ENCODE measurements around the gene ACADVL.
"Not testable (repeated sequence)": the region's sequence is repeated elsewhere in the genome, so short reads cannot be mapped to it uniquely, and the experiment has no call there.

The ACADVL gene

DNA sequence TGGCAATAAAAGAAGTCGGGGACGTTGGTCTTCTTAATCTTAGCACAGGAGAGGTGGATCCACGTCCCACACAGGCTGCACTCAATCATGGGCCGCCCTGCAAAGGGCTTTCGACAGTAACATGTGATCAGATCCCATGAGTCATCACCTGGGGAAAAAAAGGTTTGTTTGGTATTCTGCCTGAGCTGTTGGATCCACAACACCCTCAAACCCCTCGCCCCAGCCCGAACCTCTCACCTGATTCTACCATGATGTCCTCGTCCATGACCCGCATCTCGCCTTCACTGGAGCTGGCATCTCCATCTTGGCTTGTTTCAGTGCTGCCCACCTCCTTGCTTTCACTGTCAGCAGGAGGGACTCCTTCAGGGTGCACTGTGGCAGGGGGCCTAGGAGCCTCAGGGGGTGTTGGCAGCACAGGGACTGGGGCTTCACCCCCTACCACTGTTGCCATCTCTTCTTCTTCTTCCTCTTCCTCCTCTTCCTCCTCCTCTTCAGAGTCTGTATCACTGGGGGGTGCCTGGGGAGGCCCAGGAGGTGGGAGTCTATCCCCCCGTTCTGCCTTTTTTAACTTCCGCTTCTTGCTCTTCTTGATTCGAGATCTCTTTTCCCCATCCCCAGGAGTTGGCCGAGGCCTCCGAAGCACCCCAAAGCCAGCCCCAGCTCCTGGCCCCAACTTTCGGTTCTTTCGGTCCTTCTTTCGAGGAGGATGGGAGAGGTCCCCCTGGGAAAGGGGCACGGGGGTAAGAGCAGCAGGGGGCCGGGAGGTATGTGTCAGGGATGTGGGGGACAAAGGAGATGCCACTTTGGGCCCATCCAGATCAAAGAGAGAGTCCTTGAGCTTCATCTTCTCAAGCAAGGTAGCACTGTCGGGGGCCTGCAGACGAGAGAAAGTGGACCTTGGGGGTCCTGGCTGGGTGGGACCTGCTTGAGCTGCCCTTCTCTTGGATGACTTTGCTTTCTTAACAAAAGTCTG is 16.2 kb downstream of the ACADVL start:
- DNase-seq, result peak; percentile 31

DNA sequence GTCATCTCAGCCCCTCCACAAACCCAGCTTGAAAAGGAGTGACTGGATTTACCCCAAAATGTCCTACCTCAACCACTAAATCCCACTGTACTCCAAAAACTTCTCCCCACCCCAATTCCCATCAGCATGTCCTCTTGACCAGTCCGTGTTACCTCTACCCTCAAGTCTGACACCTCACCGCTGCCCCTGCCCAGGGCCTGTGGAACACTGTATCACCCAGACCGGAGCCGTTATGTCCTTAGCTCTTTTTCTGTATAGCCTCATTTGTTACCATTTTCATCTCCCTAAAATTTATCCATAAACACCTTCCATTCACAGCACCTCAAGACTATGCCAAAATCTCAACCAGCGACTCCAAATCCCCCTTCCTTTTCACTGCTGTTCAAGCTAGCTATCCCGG is 17.1 kb downstream of the ACADVL start:
- no peak for DNase-seq

DNA sequence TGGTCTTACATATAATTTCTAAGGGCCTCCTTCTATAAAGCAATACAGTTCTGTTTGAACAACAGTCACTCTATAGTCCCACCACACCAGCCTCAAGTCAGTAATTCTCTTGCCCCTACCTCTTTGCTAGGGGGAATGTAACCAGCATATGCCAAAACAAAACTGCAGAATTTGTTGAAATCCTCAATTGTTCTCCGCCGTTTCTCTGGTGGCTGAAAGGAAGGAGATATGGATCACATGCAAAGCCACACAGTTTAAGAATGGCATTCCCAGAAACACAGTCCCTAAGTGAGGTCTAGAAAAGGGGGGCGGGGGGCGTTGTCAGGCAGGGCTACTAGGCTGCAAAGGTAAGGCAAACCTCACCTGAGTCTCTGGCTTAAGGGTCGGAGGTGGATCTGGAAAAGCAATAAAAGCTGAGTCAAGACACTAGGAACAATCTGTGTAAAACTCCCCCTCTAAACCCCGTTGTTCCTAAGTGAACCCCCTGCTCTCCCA is 17.6 kb downstream of the ACADVL start:
- DNase-seq, result peak; percentile 79

DNA sequence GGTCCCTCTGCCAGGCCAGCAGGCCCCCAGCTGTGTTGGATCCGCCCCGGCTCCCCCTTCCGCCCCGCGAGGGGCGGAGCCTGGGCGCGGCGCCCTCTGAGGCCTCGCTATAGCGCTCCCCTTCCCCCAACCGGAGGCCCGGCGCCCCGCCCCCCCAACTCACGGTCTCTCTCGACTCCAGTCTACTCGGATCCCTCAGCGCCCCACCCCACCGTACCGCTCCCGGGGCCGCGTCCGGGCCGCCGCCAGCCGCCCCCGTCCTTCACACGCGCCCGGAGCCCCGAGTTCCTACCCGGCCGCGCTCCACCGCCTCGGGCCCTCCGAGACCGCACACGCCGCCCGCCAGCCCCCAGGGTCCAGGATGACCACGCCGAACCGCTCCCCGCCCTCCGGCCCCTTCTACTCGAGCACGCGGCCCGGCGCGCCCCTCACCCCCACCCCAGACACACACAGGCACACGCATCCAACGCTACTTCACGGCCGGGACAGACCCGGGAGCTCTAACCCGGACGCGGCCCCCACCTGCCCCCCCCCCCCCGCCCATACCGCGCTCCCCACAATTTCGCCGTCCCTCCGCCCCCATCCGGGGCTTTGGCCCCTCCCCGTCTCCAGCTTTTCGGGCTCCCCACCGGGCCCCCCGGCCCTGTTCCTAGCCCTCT is 18.2 kb downstream of the ACADVL start:
- DNase-seq, result peak; percentile 89

DNA sequence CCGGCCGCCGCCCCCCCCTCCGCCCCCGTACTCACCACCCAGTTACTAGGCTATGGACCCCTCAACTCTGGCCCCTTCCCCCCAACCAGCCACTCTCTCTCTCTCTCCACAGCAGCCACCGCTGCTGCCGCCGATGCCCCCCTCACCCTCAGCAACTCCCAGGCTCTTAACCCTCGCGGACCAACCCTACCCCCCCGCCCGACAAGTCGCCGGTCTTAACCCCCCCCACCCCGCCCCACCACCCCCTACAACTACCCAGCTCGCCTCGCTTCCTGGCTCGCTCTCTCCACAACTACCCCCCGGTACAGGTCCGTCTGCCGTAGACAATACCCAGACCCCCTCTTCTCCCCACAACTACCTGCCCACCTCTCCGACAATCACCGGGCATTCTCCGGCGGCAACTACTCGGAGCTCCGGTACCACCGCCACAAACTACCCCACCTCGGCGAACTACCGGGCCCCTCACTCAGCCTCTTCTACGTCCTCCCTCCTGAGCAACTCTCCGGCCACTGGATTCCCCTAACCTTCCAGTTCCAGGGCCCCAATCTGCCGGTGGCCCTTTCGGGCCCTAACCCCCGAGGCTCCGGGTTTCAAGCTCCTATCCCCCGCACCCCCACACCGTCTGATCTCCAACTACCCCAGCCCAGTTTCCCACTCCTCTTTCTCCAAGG is 18.8 kb downstream of the ACADVL start:
- peak; percentile 60 for DNase-seq

DNA sequence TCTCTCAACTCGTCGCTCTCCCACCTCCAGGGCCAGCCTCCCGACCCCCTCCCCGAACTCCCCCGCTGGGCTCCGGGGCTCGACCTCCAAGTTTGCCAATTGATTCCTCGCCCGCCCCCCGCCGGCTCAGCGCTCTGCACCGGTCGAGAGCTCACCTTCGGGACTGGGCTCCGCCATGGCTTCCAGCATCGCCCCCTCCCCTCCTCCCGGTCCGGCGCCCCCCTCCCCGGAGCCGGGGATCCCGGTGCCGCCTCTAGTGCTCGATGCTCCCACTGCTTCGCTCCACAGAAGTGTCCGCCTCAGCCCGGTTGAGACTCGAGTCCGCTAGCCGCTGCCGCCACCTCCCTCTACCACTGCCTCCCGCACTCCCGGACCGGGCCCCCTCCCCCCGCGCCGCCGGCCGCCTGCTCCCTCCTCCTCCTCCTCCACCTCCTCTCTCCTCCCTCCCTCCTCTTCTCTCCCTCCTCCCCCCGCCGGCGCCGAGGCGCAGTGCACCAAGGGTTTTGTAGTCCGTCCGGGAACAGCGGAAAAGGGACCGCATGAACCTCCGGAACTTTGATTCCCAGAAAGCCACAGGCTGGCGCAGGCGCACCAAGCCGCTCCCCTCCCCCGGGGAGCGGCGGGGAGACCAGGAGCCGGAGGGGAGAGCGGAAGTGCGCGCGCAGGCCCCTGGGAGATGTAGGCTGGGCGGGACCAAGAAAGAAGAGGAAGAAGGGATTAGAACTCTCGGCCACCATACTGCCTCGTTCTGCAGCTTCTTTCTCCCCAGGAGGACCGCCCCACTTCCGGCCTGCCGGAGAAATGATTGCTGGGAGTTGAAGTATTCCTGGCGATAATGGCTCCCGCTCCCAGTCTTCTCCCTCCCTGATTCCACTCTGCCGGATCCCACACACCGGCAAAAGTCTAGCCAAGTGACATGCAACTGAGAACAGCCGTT is 19.6 kb downstream of the ACADVL start, which contains the start of gene PHF23:
TSS of gene PHF23 (minus strand) at position 367 of the 937 bp plus-strand sequence. CDS start at position 189, 178 bp downstream.
- peak; percentile 100 for DNase-seq

DNA sequence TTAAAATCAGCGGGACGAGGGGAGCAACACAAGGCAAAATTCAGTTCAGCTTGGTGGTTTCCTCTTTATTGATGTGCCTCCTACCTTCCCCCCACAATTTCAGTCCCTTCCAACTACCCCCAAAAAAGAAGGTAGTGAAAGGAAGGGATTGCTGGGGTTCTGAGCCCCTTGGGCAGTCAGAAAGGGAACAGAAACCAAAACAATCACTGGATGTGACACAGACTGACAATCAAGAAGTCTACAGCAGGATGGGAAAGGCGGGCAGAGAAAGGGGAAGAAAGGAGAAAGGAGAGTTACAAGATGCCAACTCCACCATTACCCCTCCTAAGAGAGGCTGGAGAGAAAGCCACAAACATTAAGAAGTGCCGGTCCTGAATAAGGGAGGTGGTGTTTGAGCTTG is 20.6 kb downstream of the ACADVL start:
- peak; percentile 43 for DNase-seq

DNA sequence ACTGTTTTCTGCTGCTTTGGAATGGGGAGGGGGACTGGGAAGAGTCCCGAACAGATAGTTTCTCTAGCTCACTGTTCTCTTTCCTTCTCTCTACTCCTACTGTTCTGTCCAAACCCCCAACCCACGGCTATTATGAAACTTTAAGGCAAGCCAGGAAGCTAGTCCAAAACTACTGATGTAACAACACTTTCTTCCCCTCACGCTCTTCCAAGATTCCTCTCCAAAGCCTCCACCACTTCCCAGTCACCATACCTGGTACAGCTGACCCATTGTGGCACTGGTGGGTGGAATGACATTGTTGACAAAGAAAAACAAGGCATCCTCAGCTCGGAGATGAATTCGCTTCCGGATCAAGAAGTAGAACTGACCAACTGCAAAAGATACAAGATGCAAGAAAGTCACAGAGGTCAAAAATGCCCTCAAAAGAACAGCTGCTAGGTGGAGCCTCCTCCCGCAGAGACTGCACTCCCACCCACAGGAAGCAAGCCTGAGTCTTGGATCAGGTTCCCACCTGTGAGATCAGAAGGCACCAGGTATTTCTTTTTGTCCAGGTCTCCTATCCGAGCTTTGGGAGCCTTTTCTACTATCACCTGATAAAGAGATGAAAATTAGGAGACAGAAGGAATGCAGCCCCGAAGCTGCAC is 21.5 kb downstream of the ACADVL start:
- DNase-seq, result peak; percentile 61

DNA sequence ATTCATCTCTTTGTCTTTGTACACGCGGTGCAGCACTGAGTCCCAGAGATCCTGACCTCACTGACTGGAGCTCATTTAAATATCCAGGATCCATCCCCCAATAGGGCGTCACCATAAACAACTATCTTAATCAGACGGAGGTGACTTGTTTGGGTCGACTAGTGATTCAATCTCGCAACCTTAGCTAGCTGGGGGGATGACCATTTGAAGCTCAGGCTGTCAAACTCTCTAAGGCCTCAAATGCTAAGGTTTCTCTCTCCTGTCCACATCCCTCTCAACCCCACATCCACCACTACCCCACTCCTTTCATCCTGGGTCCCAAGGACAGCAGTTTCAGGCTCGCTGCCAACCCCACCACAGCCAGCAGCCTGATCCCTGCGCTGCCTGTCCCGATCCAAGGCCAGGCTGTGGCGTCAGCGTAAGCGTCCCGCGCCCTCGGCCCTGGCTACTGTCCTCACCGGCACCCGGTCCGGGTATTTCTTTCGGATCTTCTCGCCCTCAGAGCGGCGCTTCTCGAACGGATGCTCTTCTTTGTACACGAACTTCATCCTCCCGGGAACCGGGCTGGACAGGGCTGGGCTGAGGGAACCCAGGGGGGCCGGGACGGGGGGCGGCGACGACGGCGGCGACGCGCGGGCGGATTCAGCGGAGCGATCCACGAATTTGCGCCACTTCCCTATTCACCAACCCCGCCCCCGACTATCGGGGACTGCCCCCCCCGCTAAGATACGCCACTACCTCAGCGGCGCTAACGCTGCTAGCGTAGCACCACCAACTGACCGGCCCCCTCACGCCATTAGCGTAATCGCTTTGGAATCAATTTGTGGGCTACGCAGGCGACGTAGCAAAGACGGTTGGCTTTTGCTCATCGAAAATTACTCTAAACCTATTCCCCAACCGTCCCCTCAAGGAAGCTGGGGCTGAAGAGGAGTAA is 22.3 kb downstream of the ACADVL start, which contains the start of gene GABARAP:
TSS of gene GABARAP (minus strand) at position 667 of the 934 bp plus-strand sequence. CDS start at position 548, 119 bp downstream.
- peak; percentile 97 for DNase-seq

DNA sequence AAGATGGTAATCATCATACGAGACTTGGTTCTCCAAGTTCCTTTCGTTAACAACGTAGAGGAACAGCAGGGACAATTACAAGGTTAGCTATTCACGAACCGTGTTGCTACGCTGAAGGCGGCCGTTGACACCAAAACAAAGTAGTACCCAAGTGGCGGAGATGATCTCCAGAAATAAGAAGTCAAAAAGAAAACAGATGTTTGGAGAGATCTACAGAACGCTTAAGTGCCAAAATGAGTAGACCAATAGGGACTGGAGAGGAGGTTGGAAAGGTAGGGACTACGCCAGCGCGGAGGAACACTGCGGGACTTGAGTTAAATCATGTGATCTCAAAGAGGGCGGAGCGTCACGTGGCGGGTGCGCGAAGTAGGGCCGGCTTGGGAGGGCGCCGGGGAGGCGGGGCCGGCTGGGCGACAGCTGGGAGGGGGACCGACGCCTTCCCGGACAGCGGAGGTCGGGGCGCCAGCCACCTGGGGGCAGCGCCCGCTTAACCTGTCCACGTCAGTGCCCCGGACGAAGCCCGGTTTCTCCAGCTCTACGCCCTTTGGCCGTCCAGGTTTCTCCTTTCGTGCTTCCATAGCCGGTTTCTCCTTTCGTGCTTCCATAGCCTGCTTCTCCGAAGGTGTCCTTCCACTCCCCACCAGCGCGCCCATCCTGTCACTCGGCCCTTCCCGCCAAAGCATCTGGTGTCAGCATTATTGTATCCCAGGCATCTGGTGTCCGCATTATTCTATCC is 23.1 kb downstream of the ACADVL start:
- peak; percentile 98 for DNase-seq

DNA sequence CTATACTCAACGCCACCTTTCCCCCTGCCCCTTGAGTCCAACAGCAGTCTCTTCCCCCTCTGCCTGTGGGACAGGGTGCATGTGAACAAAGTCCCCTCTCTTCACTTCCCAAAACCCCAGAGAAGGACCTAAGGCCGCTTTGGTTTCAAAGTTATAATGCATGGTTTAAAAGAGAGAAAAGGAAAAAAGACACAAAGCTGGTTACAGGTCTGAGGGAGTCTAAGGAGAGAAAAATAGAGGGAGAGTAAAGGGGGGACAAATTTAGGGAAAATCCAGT is 23.7 kb downstream of the ACADVL start:
- DNase-seq, result peak; percentile 64

DNA sequence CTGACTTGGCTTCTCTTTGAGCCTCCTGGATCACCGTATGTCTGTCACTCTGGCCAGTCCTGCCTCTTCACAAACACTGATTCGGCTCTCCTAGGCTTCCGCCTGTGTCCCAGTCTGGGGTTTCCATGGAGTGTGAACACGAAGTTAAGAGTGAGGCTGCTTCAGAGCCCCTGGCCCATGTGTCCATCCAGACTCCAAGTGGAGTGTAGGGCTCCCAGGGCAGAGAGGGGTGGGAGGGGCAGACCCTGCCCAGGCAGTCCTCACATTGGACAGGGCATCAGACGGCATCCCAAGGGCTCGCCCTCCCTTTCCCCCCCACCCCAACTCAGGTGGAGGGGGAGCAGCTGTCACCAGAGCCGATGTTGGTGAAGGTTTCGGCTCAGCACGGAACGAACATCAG is 24.1 kb downstream of the ACADVL start:
- DNase-seq, result not testable (repeated sequence)

DNA sequence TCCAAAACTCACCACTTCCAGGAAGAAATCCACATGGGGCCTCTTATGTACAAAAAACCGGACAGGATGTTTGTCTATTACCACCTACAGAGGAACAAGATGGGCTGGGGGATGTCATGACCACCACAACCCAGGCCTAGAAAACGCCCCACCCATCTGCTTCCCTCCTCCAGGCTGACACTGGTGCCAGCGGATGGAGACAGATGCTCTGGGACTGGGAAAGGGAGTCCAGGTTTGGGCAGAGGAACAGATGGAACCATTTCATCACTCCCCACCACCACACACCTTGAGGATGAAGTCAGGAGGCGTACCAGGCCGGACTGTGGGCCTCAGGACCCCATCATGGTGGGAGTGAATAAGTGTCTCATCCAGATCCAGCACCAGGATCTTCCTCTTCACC is 27.0 kb downstream of the ACADVL start:
- no peak for DNase-seq

DNA sequence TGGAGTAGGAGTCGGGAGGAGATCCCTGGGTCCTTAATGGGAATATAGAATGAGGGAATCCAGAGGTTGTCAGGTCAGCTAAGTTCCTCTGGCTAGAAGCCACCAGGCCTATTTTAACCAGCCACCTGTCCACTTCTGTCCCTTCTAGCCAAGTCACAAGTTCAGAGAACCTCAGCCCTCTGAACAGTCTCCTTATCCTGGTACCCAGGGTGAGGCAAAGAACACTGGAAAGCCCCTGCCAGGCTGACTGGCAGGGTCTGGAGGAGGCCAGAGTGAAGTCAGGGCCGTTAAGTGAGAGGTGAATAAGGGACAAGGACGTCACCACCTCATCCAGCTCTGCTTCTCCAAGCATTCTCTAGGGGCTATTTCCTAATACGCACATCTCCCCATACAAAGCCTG is 29.1 kb downstream of the ACADVL start:
- DNase-seq, result no peak

DNA sequence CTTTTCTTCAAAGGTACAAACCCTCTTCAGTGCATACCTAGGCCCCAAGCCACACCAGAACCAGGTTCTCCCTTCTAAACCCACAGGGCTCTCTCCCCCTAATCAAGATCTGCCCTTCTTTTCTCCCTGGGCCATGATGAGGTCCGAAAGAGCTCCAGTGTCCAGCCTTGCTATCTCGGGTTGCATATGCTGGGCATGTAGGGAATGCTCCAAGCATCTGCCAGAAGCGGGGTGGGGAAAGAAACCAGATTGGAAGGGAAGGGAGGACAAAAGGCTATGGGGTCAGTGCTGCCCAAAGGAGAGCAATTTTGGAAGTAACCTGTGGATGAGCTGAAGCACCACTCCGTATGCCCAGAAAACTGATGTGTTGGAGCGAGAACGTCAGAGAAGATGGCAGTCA is 29.5 kb downstream of the ACADVL start:
- DNase-seq, result no peak

DNA sequence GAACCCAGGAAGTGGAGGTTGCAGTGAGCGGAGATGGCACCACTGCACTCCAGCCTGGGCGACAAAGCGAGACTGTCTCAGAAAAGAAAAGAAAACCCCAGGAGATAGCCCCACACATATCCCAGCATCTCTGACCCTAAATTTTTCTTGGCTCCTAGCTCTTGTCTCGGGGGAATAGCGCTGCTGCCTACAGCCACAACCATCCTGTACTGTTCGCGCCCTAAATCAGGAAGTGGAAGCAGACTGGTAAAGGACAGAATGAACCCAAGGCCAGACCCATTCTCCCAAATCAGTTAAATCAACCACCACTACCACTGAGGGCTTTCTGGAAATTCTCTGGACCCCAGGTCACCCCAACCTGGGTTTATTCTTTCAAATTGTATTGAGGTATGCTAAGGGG is 30.1 kb downstream of the ACADVL start:
- DNase-seq, result peak; percentile 29

DNA sequence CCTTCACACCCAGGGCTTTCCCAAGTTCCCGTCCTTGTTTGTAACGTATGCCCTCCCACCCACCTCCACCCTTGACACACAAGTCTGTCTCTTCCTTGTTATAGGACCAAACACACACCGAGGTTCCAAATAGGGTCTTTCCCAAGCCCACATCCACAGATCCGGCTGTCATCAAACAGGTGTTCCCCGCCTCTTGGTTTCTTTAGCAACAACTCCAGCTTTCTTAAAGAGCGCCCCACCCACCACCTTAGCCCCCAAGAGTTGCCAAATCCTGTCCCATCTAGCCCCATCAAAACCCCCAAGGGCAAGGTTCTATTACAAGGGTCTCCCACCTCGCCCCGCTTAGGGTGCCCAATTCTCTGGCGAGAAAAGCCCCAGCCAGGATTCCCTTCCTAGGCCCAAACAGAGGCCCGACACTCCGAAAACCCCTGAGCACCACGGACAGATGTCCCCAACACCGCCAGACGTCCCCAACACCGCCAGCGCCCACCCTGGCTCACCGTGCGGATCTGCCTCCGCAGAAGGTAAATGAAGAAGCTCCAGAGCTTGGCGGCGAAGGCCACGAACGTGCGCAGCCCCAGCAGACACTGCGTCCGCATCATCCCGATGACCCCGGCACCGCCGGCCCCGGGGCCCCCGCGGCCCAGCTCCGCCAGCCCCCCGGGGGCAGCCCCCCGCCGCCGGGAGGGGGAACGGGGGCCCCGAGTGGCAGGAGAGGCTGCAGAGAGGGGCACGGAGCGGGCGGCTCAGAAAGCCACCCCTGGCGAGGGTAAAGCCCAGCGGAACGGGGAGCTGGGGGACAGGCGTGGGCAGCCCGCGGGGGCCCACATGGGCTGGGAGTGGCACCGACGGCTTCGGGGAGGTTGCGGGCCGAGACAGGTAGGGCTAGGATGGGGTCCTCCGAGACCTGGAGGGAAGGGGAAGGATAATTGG is 31.2 kb downstream of the ACADVL start:
- DNase-seq, result peak; percentile 44

DNA sequence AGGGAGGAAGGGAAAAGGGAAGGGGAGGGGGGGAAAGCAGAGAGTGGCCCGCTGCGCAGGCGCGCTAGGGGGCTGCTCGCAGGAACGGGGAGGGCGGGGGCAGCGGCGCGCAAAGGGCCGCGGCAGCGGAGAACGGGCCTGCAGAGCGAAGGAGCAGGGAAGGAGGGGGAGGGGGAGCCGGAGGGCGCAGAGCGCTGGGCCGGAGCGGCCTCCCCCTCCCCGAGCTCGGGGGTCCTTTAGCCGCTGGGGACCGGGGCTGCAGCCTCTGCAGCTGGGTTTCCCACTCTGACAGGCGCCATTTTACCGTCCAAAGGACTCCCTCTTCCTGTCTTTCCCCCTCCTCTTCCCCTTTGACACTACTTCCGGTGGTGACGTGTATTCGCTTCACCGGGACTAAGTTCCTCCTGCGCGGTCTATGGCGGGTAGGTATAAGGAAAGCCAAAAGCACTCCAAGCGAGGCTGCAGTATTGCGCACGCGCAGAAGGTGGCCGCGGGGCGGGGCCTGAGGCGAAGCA is 32.0 kb downstream of the ACADVL start, which contains the start of gene CTDNEP1:
TSS of gene CTDNEP1 (minus strand) at position 74 of the 515 bp plus-strand sequence. CDS start 438 bp downstream, outside the sequence.
- peak; percentile 100 for DNase-seq
